GM12872 (cell line): ENCODE results near the gene LRRC47.

Source experiments
- CTCF ChIP-seq: IDR thresholded peaks from 3 replicates; pipeline ENCODE4 v1.5.1; 2011; ENCODE audit warnings: low read depth, mild to moderate bottlenecking, low read length, moderate library complexity; ENCODE audit not compliant: insufficient read depth

LRRC47 gene

DNA sequence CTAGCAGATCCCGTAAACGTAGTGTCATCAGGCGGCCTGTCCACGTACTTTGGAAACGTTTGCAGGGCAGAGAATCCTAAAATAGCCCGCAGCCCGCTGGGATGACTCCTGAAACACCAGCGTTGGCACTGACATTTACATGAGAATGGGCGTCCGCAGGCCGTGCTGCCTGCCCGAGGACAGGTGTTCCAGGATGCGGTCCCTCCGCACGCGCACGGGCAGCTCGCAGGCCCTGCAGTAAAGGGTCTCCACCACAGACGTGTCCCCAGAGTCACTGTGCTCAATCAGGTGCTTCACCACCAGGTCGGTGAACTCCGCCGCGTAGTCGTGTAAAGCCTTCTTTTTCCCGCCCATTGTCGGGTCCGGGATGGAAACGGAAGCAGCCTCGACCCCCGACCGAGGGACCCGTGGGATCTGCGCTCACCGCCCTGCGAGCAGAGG, 49.9 kb downstream of the LRRC47 start:
- no peak for TF ChIP-seq CTCF

DNA sequence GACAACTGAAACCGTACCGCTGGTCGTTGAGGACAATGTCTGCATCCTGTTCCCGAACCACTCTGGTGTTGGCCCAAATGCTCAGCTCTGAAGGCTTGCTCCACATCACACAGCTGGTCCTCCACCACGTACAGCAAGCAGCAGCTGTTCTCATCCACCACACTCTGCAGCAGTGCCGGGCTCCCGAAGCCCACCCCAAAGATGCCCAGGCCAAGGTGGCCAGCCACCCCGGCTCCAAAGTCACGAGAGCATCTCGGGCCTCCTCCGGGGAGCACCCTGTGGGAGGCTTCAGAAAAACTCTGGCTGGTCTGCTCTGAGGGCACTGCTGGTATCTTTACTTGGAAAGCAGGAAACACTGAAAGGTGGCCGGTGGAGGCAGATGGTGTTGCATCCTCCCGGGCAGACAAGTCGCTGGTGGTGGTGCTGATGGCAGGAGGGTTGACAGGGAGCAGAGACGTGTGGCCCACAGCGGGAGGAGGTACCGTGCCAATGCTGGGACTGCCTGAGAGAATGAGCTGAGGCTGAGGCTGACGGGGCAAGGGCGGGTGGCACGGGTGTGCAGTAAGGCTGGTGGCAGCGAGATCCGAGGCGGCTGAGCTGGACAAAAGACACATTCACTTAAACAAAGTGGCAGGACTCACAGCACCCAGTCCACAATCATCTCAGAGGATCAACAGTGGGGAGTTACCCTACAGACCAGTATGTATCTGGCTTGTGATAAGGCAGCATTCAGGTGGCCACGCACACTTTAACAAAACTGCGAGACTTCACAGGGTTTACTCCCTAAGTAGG, 50.5 kb downstream of the LRRC47 start:
- no peak for TF ChIP-seq CTCF

DNA sequence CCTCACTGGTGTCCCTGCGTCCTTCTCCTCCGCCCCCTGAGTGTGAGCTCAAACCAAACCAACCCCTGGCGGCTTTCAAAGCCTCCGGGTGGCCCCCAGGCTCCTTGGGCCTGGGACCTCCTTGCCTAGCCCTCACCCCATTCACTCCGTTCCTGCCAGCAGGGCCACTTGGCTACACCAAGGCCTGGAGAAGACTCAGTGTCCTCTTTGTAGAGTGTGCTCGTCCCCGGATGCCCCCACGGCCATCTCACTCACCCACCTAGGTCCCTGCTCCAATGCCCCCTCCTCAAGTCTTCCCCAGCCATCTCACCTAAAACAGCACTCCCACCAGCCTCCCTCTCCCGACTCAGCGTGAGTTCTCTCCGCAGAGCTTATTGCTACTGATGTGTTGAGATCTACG, 51.2 kb downstream of the LRRC47 start:
- no peak for TF ChIP-seq CTCF

- no peak for TF ChIP-seq CTCF
These were observed 51.7 kb downstream of the LRRC47 start for GRCh38 chr1:3744646-3745045.

DNA sequence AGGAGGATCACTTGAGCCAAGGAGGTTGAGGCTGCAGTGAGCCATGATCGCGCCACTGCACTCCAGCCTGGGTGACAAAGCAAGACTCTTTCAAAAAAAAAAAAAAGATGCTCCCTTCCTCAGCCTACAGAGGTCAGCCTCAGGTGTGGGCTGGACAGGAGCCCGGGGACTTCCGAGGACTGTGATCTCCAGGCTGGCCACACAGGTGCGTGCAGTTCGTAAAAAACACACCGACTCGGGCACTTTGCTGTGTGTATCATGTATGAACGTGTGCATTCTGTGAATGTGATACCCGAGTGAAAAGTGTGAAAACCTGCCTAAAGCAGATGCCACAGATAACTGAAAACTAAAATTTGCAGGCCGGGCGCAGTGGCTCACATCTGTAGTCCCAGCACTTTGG, 52.5 kb downstream of the LRRC47 start:
- TF ChIP-seq CTCF: no peak

- TF ChIP-seq CTCF: no peak
These were observed 52.9 kb downstream of the LRRC47 start for GRCh38 chr1:3743421-3743820.

DNA sequence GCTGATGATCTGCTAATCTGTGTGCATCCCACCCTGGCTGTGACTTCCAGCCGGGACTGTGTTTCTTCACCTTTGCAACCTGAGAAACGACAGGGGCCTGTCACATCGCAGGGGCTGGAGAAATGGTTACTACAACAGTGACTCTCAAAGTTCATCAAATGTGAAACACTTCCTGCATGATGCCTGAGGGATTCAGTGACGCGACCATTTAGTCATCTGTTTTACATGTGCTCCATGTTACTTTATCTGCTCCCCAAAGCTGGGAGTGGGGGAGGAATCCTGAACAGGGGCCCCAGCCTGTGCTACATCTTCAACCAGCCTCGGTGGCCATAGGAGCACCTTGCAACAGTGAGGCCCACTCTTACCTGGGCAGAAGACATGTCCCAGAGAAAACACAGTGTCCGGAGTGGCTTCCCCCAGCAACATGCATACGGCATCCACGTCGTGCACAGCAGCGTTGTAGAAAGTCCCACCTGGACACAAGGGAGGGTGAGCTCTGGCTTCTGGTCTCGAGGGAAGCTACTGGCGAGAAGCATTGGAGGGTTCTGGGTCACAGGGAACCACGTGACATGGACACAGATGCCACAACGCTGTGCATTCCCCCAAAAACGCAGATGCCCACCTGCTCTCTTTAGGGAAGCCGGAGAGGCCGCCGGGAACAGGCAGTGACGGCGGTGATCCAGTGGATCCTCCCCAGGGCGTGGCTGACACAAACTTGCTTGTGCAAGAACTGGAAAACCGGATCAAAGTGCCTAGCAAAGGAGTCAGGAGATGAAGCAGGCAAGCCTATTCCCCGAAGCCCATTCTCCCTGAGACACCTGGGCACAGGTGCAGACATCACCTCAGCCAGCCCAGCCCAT, 53.6 kb downstream of the LRRC47 start:
- TF ChIP-seq CTCF: no peak
